Activated CD4-positive, CD25-positive, alpha-beta regulatory T cell treated with anti-CD3 and anti-CD28 coated beads, Interleukin-2, amount 50 U/mL, for 72 hours (primary cell): ENCODE data around the gene UST.
"Not testable (repeated sequence)": the region's sequence is repeated elsewhere in the genome, so short reads cannot be mapped to it uniquely, and the experiment has no call there.

Source experiments
- DNase-seq: peaks from one replicate; pipeline ENCODE4 v3.0.0; 2021

Gene UST

GRCh38 chr6:149102324-149102723, 355.5 kb downstream of the UST start:
- DNase-seq = no peak

GRCh38 chr6:149103950-149104349, 357.1 kb downstream of the UST start:
- not testable (repeated sequence) for DNase-seq

GRCh38 chr6:149107520-149107919, 360.7 kb downstream of the UST start:
- no peak for DNase-seq

GRCh38 chr6:149108038-149108748, 361.4 kb downstream of the UST start:
- no peak for DNase-seq

- DNase-seq = no peak
These were observed 361.9 kb downstream of the UST start for GRCh38 chr6:149108749-149109100.

- DNase-seq = no peak
These were observed 362.7 kb downstream of the UST start for GRCh38 chr6:149109397-149110070.

- DNase-seq = no peak
These were observed 364.8 kb downstream of the UST start for GRCh38 chr6:149111556-149112115.

GRCh38 chr6:149112976-149113375, 366.1 kb downstream of the UST start:
- DNase-seq = no peak

GRCh38 chr6:149114167-149114566, 367.3 kb downstream of the UST start:
- DNase-seq = no peak

GRCh38 chr6:149118737-149119653, 372.2 kb downstream of the UST start:
- no peak for DNase-seq

GRCh38 chr6:149122850-149123821, 376.3 kb downstream of the UST start:
- DNase-seq = no peak

- DNase-seq = no peak
These were observed 378.5 kb downstream of the UST start for GRCh38 chr6:149125309-149125708.
